ENCODE data around the gene ANKRD23. TPM values are rescaled to one million over a fixed set of nuclear protein-coding genes. Genes with fewer than 3 reads are reported as not detected.

Gene ANKRD23
- total and polyA plus RNA-seq, 2 experiments from 2014 or later = 3.3 to 11.0 TPM

GRCh38 chr2:96837575-96837974 lies 6.2 kb downstream of the ANKRD23 start:
- TF ChIP-seq CTCF (IDR thresholded peaks at IDR 0.05; ENCODE audit: low read depth, low read length) = no peak
- H3K27ac ChIP-seq = peak overlapping the region; percentile 54

GRCh38 chr2:96835830-96836229 lies 8.0 kb downstream of the ANKRD23 start:
- no peaks in the 10 kb centered on the region for H3K27me3 ChIP-seq
- no peak overlapping the region for H3K4me3 ChIP-seq
- no peak for DNase-seq (ENCODE audit: low read depth in 1 of 2, low spot score in 1 of 2)
- peaks cover 19% of the 10 kb centered on the region for H3K36me3 ChIP-seq
- H3K4me1 ChIP-seq (ENCODE audit: low read depth) = peaks cover 17% of the 10 kb centered on the region
- no peak overlapping the region for H3K27ac ChIP-seq
- no peak for TF ChIP-seq CTCF (IDR thresholded peaks at IDR 0.05; ENCODE audit: low read depth, low read length)
- H3K9me3 ChIP-seq (ENCODE audit: low read depth) = no peaks in the 10 kb centered on the region

More at GRCh38 chr2:96837575-96837974, 6.2 kb downstream of the ANKRD23 start:
- Histone ChIP-seq H3K27me3 (no peaks in the 10 kb centered on the region), H3K4me3 (no peak overlapping the region), H3K36me3 (peaks cover 6% of the 10 kb centered on the region), H3K9me3 (ENCODE audit: low read depth) (no peaks in the 10 kb centered on the region), H3K4me1 (ENCODE audit: low read depth) (peaks cover 10% of the 10 kb centered on the region)
- DNase-seq (ENCODE audit: low read depth in 1 of 2, low spot score in 1 of 2) = no peak

GRCh38 chr2:96832754-96833507 lies 10.9 kb downstream of the ANKRD23 start:
- Histone ChIP-seq H3K27me3 (no peaks in the 10 kb centered on the region), H3K9me3 (ENCODE audit: low read depth) (no peaks in the 10 kb centered on the region), H3K4me3 (no peak overlapping the region), H3K4me1 (ENCODE audit: low read depth) (peaks cover 17% of the 10 kb centered on the region), H3K27ac (peak overlapping the region; percentile 95), H3K36me3 (peaks cover 40% of the 10 kb centered on the region)
- DNase-seq (ENCODE audit: low read depth in 1 of 2, low spot score in 1 of 2) = peak; percentile 61 to 92
- TF ChIP-seq CTCF (IDR thresholded peaks at IDR 0.05; ENCODE audit: low read depth, low read length) = no peak

- H3K36me3 ChIP-seq = peaks cover 45% of the 10 kb centered on the region
These were observed 11.4 kb downstream of the ANKRD23 start for GRCh38 chr2:96832408-96832753.

GRCh38 chr2:96831679-96832078 lies 12.1 kb downstream of the ANKRD23 start:
- Histone ChIP-seq H3K36me3 (peaks cover 43% of the 10 kb centered on the region), H3K4me1 (ENCODE audit: low read depth) (peaks cover 17% of the 10 kb centered on the region), H3K9me3 (ENCODE audit: low read depth) (no peaks in the 10 kb centered on the region), H3K27ac (peak overlapping the region; percentile 95), H3K4me3 (no peak overlapping the region), H3K27me3 (no peaks in the 10 kb centered on the region)
- no peak for TF ChIP-seq CTCF (IDR thresholded peaks at IDR 0.05; ENCODE audit: low read depth, low read length)
- DNase-seq (ENCODE audit: low read depth in 1 of 2, low spot score in 1 of 2) = no peak

More at GRCh38 chr2:96832408-96832753, 11.4 kb downstream of the ANKRD23 start:
- H3K27me3 ChIP-seq = no peaks in the 10 kb centered on the region
- H3K4me3 ChIP-seq = no peak overlapping the region
- no peaks in the 10 kb centered on the region for H3K9me3 ChIP-seq (ENCODE audit: low read depth)
- peaks cover 17% of the 10 kb centered on the region for H3K4me1 ChIP-seq (ENCODE audit: low read depth)
- DNase-seq (ENCODE audit: low read depth in 1 of 2, low spot score in 1 of 2) = no peak
- no peak for TF ChIP-seq CTCF (IDR thresholded peaks at IDR 0.05; ENCODE audit: low read depth, low read length)
- H3K27ac ChIP-seq = peak overlapping the region; percentile 95
